Measurements from ENCODE around the gene PAH.
"Not testable (repeated sequence)": the region's sequence is repeated elsewhere in the genome, so short reads cannot be mapped to it uniquely, and the experiment has no call there.

PAH gene

GRCh38 chr12:102891756-102892155 lies 25.3 kb downstream of the PAH start:
- DNase-seq (ENCODE audit: low read depth): no peak

- no peak for DNase-seq (ENCODE audit: low read depth)
These were observed 28.5 kb downstream of the PAH start for GRCh38 chr12:102888511-102888910.

GRCh38 chr12:102885043-102885932 lies 31.8 kb downstream of the PAH start:
- DNase-seq (ENCODE audit: low read depth): no peak

- DNase-seq (ENCODE audit: low read depth): no peak
These were observed 33.7 kb downstream of the PAH start for GRCh38 chr12:102883204-102883799.

GRCh38 chr12:102880783-102881182 lies 36.3 kb downstream of the PAH start:
- DNase-seq (ENCODE audit: low read depth): no peak

GRCh38 chr12:102879144-102879763 lies 37.8 kb downstream of the PAH start:
- no peak for DNase-seq (ENCODE audit: low read depth)

DNA sequence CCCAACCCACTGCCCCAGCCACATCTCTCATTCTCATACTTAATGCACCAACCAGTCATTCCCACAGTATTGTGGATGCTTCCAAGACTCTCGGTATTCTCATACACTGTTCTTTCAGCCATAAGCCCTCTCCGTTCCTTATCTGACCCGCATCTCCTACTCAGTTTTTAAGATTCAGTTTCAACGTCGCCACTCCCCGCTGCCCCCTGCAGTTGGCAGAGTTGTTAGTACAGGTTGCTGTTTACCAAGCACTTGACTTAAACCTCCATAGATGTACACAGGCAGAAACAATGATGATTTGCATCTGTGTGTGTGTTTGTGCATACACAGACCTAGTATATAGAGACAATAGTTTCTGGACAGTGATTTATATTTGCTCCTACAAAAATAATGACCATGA lies 40.2 kb downstream of the PAH start:
- DNase-seq (ENCODE audit: low read depth): no peak

GRCh38 chr12:102874819-102875218 lies 42.2 kb downstream of the PAH start:
- DNase-seq (ENCODE audit: low read depth): no peak

DNA sequence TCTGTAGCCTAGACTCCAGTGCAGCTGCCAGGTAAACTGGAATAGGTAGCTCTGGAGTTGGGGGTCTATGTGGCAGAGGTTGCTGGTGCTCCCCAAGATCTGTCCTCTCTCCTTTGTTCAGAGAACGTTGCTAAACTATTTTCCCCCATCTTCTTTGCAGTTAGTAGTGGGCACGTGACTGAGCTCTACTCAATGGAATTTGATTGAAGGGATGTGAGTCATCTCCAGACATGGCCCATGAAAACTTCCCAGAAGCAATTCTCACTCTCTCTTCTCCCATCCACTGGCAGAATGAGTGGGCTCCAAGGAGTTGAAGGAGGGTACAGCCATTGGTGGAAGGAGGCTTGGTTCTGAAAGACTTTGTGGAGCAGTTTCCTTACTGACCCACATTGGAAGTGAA lies 44.0 kb downstream of the PAH start:
- DNase-seq (ENCODE audit: low read depth): no peak

GRCh38 chr12:102871014-102871413 lies 46.0 kb downstream of the PAH start:
- DNase-seq (ENCODE audit: low read depth): no peak

- no peak for DNase-seq (ENCODE audit: low read depth)
These were observed 47.5 kb downstream of the PAH start for GRCh38 chr12:102869571-102869970.

- DNase-seq (ENCODE audit: low read depth): no peak
These were observed 51.0 kb downstream of the PAH start for GRCh38 chr12:102865821-102866615.

DNA sequence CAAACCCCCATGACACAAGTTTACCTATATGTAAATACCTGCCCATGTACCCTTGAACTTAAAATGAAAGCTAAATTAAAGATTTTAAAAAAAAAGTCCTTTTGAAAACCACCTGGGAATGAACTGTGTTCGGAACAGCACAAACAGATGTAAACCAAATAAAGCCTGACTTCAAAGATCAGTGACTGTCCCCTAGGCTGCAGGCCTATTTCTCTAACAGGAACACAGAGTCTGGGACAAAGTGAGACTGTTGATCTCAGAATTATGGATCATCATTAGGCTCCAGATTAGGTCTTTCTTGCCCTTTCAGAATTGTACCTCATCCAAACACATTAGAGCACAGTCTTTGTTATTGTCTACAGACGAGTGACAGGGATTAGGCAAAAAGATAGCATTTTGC lies 54.6 kb downstream of the PAH start:
- DNase-seq (ENCODE audit: low read depth): no peak

DNA sequence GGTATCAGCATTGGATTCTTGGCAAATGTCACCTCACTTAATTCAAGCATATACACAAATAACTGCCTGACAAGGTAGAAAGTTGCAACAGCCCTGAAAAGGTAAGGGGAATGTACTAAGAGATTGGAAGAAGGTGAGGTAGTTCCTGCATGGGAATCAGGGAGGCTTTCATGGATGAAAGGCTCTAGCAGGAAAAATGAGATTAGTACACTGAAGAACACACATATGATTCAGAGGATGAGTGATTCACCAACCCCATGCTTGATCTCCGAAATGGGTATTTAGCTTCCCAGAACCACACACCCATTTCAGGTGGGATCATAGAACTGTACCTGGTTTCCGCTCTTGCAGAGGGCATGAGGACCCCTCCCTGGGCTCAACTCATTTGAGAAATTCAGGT lies 65.8 kb downstream of the PAH start:
- DNase-seq (ENCODE audit: low read depth): no peak

GRCh38 chr12:102849722-102850447 lies 67.2 kb downstream of the PAH start:
- DNase-seq (ENCODE audit: low read depth): no peak

DNA sequence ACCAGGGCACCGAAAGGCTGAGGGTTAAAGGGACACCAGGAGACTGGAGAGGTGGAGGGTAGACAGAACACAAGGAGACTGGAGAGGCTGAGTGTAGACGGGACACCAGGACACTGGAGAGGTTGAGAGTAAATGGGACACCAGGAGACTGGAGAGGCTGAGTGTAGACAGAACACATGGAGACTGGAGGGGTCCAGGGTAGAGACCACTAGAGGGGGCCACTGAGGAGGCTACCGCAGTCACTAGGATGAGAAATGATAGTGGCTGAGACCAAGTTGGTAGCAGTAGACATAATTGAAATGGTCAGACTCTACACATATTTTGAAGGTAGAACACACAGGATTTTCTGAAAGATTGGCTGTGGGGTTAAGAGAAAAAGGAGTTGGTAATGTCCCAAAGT lies 68.2 kb downstream of the PAH start:
- DNase-seq (ENCODE audit: low read depth): no peak

GRCh38 chr12:102847131-102847530 lies 69.9 kb downstream of the PAH start:
- no peak for DNase-seq (ENCODE audit: low read depth)

GRCh38 chr12:102833687-102834441 lies 83.2 kb downstream of the PAH start:
- no peak for DNase-seq (ENCODE audit: low read depth)

DNA sequence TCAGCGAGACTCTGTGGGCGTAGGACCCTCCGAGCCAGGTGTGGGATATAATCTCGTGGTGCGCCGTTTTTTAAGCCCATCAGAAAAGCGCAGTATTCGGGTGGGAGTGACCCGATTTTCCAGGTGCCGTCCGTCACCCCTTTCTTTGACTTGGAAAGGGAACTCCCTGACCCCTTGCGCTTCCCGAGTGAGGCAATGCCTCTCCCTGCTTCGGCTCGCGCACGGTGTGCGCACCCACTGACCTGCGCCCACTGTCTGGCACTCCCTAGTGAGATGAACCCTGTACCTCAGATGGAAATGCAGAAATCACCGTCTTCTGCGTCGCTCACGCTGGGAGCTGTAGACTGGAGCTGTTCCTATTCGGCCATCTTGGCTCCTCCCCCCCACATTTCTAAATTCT lies 84.2 kb downstream of the PAH start:
- not testable (repeated sequence) for DNase-seq (ENCODE audit: low read depth)

DNA sequence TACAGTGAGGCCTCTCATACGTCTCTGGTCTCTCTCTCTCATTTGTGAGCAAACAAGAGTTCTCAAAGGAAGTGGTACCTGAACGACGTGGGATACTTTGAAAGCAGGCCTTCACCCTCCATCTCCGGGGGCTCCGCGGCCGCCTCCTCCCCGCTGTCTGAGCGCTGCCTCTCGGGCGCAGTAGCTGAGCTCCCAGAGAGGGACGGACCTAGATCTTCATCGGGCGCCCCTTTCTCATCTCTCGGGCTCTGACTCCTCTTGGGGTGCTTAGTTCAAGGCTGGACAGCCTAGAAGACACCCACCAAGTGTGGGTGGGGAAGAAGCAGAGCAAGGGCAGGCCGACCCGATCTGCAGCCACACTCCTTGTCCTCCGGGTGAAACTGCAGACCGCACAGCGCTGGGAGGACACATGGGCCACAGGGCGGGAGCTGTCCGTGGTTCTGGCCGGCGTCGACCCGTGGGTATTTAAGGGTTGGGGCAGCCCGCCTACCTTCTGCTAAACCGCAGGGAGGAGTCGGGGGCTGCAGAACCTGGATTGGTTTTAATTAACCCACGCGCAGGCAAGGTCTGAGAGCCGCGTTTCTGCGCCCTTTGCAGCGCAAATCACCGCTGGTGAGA lies 92.7 kb downstream of the PAH start:
- no peak for DNase-seq (ENCODE audit: low read depth)

DNA sequence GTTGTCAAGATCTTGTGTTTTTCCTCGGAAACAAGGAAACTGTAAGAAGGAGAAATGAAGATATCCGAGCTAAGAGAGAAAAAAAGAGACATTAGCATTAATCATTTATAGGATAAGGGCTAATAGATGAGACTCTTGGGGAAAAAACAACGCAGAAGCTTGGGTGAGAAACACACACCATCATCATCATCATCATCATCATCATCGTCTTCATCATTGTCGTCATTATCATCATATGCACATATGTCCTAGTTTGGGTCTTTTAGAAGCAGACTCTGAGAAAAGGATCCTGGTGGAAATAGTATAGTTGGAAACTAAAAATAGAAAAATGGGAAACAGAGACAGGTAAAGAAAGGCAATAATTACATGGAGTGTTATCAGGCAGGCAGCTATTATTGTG lies 95.9 kb downstream of the PAH start:
- DNase-seq (ENCODE audit: low read depth): no peak
